SK-N-SH (cell line): ENCODE measurements around the gene ST8SIA3. TPM values are rescaled to one million over a fixed set of nuclear protein-coding genes. Genes with fewer than 3 reads are reported as not detected.

Experiments used
- CTCF ChIA-PET: fragments of 300-600, 350-600 bp; formaldehyde crosslinking; extraction: SDS; loops from one replicate; lab custom pipeline; 2021; lab: Yijun Ruan, JAX
- POLR2A ChIA-PET: fragments of 350-600 bp; sonication (Branson Sonifier 250); formaldehyde crosslinking; extraction: SDS; loops from one replicate; lab custom pipeline; 2020; ENCODE audit warnings: antibody characterized with exemption, inconsistent platforms; lab: Yijun Ruan, JAX
- DNase-seq: peaks from one replicate; pipeline ENCODE4 v3.0.0; 2012
- H2AFZ ChIP-seq: fragments of 200-600 bp; sonication (generic); 2 replicates; pipeline ENCODE4 v1.8.1; 2016; ENCODE audit warnings: antibody characterized with exemption, mild to moderate bottlenecking, low read depth
- H3F3A ChIP-seq: fragments of 200-600 bp; sonication (generic); replicated peaks from 2 replicates; pipeline ENCODE3; 2016; ENCODE audit warnings: antibody characterized with exemption, mild to moderate bottlenecking; ENCODE audit not compliant: insufficient read depth
- H3K27ac ChIP-seq, 2 experiments: fragments of 200-500 bp in 1 of 2; fragments of 200-600 bp in 1 of 2; sonication (Bioruptor generic) in 1 of 2; sonication (generic), shearing (Covaris generic) in 1 of 2; 2 replicates each; pipeline versions ENCODE4 v1.5.1 to v1.6.1; 2014 to 2016; ENCODE audit warnings: low read depth in 2 of 2, inconsistent platforms in 1 of 2, low read length in 1 of 2, mild to moderate bottlenecking in 1 of 2, mixed read lengths in 1 of 2
- H3K27me3 ChIP-seq: fragments of 200-600 bp; sonication (generic), shearing (Covaris generic); 2 replicates; pipeline ENCODE4 v1.6.1; 2016; ENCODE audit warnings: mixed run types; ENCODE audit not compliant: insufficient read depth
- H3K36me3 ChIP-seq, 2 experiments: fragments of 200-500 bp in 1 of 2; fragments of 200-600 bp in 1 of 2; sonication (Bioruptor generic) in 1 of 2; sonication (generic) in 1 of 2; replicated peaks in 1 of 2; 2 replicates each; pipeline versions ENCODE3 to v1.5.1; 2014 to 2016; ENCODE audit warnings: low read length in 1 of 2, mild to moderate bottlenecking in 1 of 2; ENCODE audit not compliant: insufficient read depth in 2 of 2, control insufficient read depth in 1 of 2
- H3K4me1 ChIP-seq, 2 experiments: fragments of 200-500 bp in 1 of 2; fragments of 200-600 bp in 1 of 2; sonication (Bioruptor generic) in 1 of 2; sonication (generic), shearing (Covaris generic) in 1 of 2; 2 replicates each; pipeline versions ENCODE4 v1.5.1 to v1.6.1; 2014 to 2016; ENCODE audit warnings: low read depth in 1 of 2, low read length in 1 of 2, mixed run types in 1 of 2; ENCODE audit not compliant: insufficient read depth in 2 of 2, control insufficient read depth in 1 of 2
- H3K4me2 ChIP-seq: fragments of 200-600 bp; sonication (generic), shearing (Covaris generic); 2 replicates; pipeline ENCODE4 v1.6.1; 2017; ENCODE audit warnings: mixed run types
- H3K4me3 ChIP-seq, 2 experiments: fragments of 200-500 bp in 1 of 2; fragments of 200-600 bp in 1 of 2; sonication (Bioruptor generic) in 1 of 2; sonication (generic), shearing (Covaris generic) in 1 of 2; 2 replicates each; pipeline versions ENCODE4 v1.5.1 to v1.8.1; 2014 to 2016; ENCODE audit warnings: low read depth in 2 of 2, inconsistent platforms in 1 of 2, low read length in 1 of 2, mild to moderate bottlenecking in 1 of 2, mixed read lengths in 1 of 2, moderate library complexity in 1 of 2
- H3K79me2 ChIP-seq: fragments of 200-600 bp; sonication (generic); 2 replicates; pipeline ENCODE4 v1.8.1; 2017; ENCODE audit warnings: mild to moderate bottlenecking; ENCODE audit not compliant: insufficient read depth
- H3K9ac ChIP-seq: fragments of 200-600 bp; sonication (generic); 2 replicates; pipeline ENCODE4 v1.6.1; 2017; ENCODE audit warnings: mixed run types
- H3K9me2 ChIP-seq: fragments of 200-600 bp; sonication (generic); 2 replicates; pipeline ENCODE4 v1.6.1; 2017; ENCODE audit warnings: mixed run types
- H3K9me3 ChIP-seq: fragments of 200-600 bp; sonication (generic); 2 replicates; pipeline ENCODE4 v1.6.1; 2017; ENCODE audit warnings: mixed run types, mild to moderate bottlenecking, moderate library complexity
- H4K20me1 ChIP-seq: fragments of 200-600 bp; sonication (generic); 2 replicates; pipeline ENCODE4 v1.6.1; 2017; ENCODE audit warnings: mild to moderate bottlenecking, mixed run types; ENCODE audit not compliant: insufficient read depth
- CHD2 ChIP-seq: fragments of 150-350 bp; IDR thresholded peaks from 2 replicates; pipeline ENCODE4 v1.6.1; 2018; ENCODE audit warnings: low read length; ENCODE audit not compliant: partially characterized antibody
- CTCF ChIP-seq: fragments of 200-600 bp; sonication (generic); IDR thresholded peaks from 2 replicates; pipeline ENCODE4 v1.6.1; 2017; ENCODE audit warnings: antibody characterized with exemption, mild to moderate bottlenecking, moderate library complexity
- FOXJ3 ChIP-seq: sonication (generic); formaldehyde crosslinking; IDR thresholded peaks from 2 replicates; pipeline ENCODE4 v1.5.1; 2020; ENCODE audit warnings: mild to moderate bottlenecking, missing genetic modification reagents
- FOXM1 ChIP-seq: IDR thresholded peaks from 2 replicates; pipeline ENCODE4 v1.4.0; 2012; ENCODE audit warnings: low read depth, mild to moderate bottlenecking
- GABPA ChIP-seq: IDR thresholded peaks from 2 replicates; pipeline ENCODE4 v1.4.0; 2012; ENCODE audit warnings: low read depth, mild to moderate bottlenecking
- GATA2 ChIP-seq: sonication (generic); formaldehyde crosslinking; IDR thresholded peaks from 2 replicates; pipeline ENCODE4 v1.5.0; 2020; ENCODE audit warnings: mild to moderate bottlenecking, missing genetic modification reagents
- IRF3 ChIP-seq: fragments of 150-350 bp; IDR thresholded peaks from 2 replicates; pipeline ENCODE4 v1.6.1; 2016; ENCODE audit warnings: mild to moderate bottlenecking, low read depth, low read length
- JUND ChIP-seq: IDR thresholded peaks from 2 replicates; pipeline ENCODE4 v1.4.0; 2012
- MAX ChIP-seq: IDR thresholded peaks from 2 replicates; pipeline ENCODE4 v1.4.0; 2012; ENCODE audit warnings: low read depth
- MEF2A ChIP-seq: IDR thresholded peaks from 2 replicates; pipeline ENCODE4 v1.4.0; 2012; ENCODE audit warnings: low read depth, borderline replicate concordance
- MXI1 ChIP-seq: IDR thresholded peaks from 2 replicates; pipeline ENCODE4 v1.6.1; 2012; ENCODE audit warnings: mild to moderate bottlenecking, low read depth, low read length, improper control_type of control experiment
- NRF1 ChIP-seq: IDR thresholded peaks from 2 replicates; pipeline ENCODE4 v1.6.1; 2012; ENCODE audit warnings: low read depth, mild to moderate bottlenecking, low read length
- RCOR1 ChIP-seq: fragments of 150-350 bp; IDR thresholded peaks from 2 replicates; pipeline ENCODE4 v1.6.1; 2017; ENCODE audit warnings: antibody characterized with exemption, low read length
- RFX5 ChIP-seq: IDR thresholded peaks from 2 replicates; pipeline ENCODE4 v1.6.1; 2012; ENCODE audit warnings: mild to moderate bottlenecking, improper control_type of control experiment, low read length
- RXRA ChIP-seq: IDR thresholded peaks from 2 replicates; pipeline ENCODE4 v1.4.0; 2012; ENCODE audit warnings: low read depth, mild to moderate bottlenecking, borderline replicate concordance
- SMC3 ChIP-seq: IDR thresholded peaks from 2 replicates; pipeline ENCODE4 v1.6.1; 2012; ENCODE audit warnings: low read depth, low read length, improper control_type of control experiment
- TAF1 ChIP-seq: IDR thresholded peaks from 2 replicates; pipeline ENCODE4 v1.6.1; 2012; ENCODE audit warnings: low read depth, mild to moderate bottlenecking, low read length, moderate library complexity, borderline replicate concordance
- TCF12 ChIP-seq: IDR thresholded peaks from 2 replicates; pipeline ENCODE4 v1.4.0; 2012
- TEAD4 ChIP-seq: IDR thresholded peaks from 2 replicates; pipeline ENCODE4 v1.4.0; 2012; ENCODE audit warnings: mild to moderate bottlenecking, borderline replicate concordance; ENCODE audit not compliant: insufficient read depth
- USF2 ChIP-seq: fragments of 150-350 bp; IDR thresholded peaks from 2 replicates; pipeline ENCODE4 v1.6.1; 2017; ENCODE audit warnings: antibody characterized with exemption, low read length, low read depth, borderline replicate concordance
- ZBTB33 ChIP-seq: IDR thresholded peaks from 2 replicates; pipeline ENCODE4 v1.4.0; 2012; ENCODE audit warnings: low read depth, borderline replicate concordance
- WGBS: methylation state at CpG from one replicate; pipeline ENCODE4 v1.1.6; 2017; ENCODE audit warnings: low lambda C conversion rate; 5-methylcytosine and 5-hydroxymethylcytosine counted together
- polyA plus RNA-seq, 3 experiments: library from polyadenylated mRNA; depleted of rRNA; stranded (reverse); fragments of >200 nt; gene quantifications; 2 replicates each; pipeline ENCODE4 v1.2.3, GENCODE V29; 2012

The ST8SIA3 gene
- polyA plus RNA-seq, 1 of the 3 experiments (the other 2 are of a cell fraction), result 0.05 TPM

- Histone ChIP-seq H3K4me3 (no peak overlapping the region), H4K20me1 (no peaks in the 10 kb centered on the region), H2AFZ (no peak overlapping the region), H3K9me2 (no peaks in the 10 kb centered on the region), H3K4me2 (no peak overlapping the region), H3K9me3 (no peaks in the 10 kb centered on the region), H3K36me3 (no peaks in the 10 kb centered on the region), H3K79me2 (no peaks in the 10 kb centered on the region), H3F3A (no peaks in the 10 kb centered on the region), H3K27ac (no peak overlapping the region), H3K4me1 (no peaks in the 10 kb centered on the region), H3K9ac (no peak overlapping the region), H3K27me3 (no peaks in the 10 kb centered on the region)
- POLR2A ChIA-PET, result no interaction called here
- DNase-seq, result no peak
- CTCF ChIA-PET, result interaction anchor here (1.1 to 1.6 kb wide), 2 partner anchors 8 to 443 kb away, joined by 3 to 4 read pairs; no protein-coding TSS in a partner anchor
- no peak for TF ChIP-seq GATA2 (CRISPR knock-in tag)
- no peak for TF ChIP-seq TCF12
- TF ChIP-seq NRF1, result no peak
- no peak for TF ChIP-seq TEAD4
- TF ChIP-seq MXI1, result no peak
- no peak for TF ChIP-seq FOXJ3 (CRISPR knock-in tag)
- TF ChIP-seq CHD2, result no peak
- TF ChIP-seq JUND, result no peak
- WGBS, result 21% methylated on average over 3 of the region's 3 CpGs
Observed at GRCh38 chr18:57312346-57313144, 39.8 kb upstream of the ST8SIA3 start.

GRCh38 chr18:57320603-57321002 lies 31.8 kb upstream of the ST8SIA3 start:
- WGBS, result 16% methylated on average over 2 of the region's 2 CpGs
- no peak overlapping the region for H3K4me2 ChIP-seq
- POLR2A ChIA-PET, result no interaction called here
- no peaks in the 10 kb centered on the region for H3K79me2 ChIP-seq
- no peaks in the 10 kb centered on the region for H3K27me3 ChIP-seq
- H3K9me2 ChIP-seq, result no peaks in the 10 kb centered on the region
- no peaks in the 10 kb centered on the region for H3K9me3 ChIP-seq
- no peaks in the 10 kb centered on the region for H4K20me1 ChIP-seq
- H3K4me3 ChIP-seq, result no peak overlapping the region
- H3K4me1 ChIP-seq, result no peaks in the 10 kb centered on the region
- no peak overlapping the region for H3K9ac ChIP-seq
- no peaks in the 10 kb centered on the region for H3K36me3 ChIP-seq
- H2AFZ ChIP-seq, result no peak overlapping the region
- no peak for TF ChIP-seq USF2
- no peak for TF ChIP-seq MEF2A
- no peak for TF ChIP-seq TAF1
- no peak for TF ChIP-seq RCOR1
- TF ChIP-seq TCF12, result no peak
- TF ChIP-seq ZBTB33, result no peak
- TF ChIP-seq NRF1, result no peak
- no peak for TF ChIP-seq GABPA
- no peak for TF ChIP-seq MAX
- no peak for TF ChIP-seq FOXJ3 (CRISPR knock-in tag)
- TF ChIP-seq CTCF, result no peak
- no peak for TF ChIP-seq FOXM1
- no peak for TF ChIP-seq TEAD4
- no peak for TF ChIP-seq IRF3
- no peak for TF ChIP-seq RFX5
- TF ChIP-seq SMC3, result no peak
- no peak for TF ChIP-seq JUND
- no peak for TF ChIP-seq MXI1
- no peak for TF ChIP-seq RXRA
- no peak for DNase-seq
- CTCF ChIA-PET, result interaction anchor here (1.6 kb wide), 1 partner anchor 9 kb away, joined by 4 read pairs; no protein-coding TSS in a partner anchor
- H3F3A ChIP-seq, result no peaks in the 10 kb centered on the region
- H3K27ac ChIP-seq, result no peak overlapping the region
